ENCODE measurements around the gene ABCC4.

The ABCC4 gene

GRCh38 chr13:95083758-95084157 is 217.5 kb downstream of the ABCC4 start:
- H3K4me3 ChIP-seq (replicated peaks; ENCODE audit: low read depth, low read length) = no peak overlapping the region
- DNase-seq (ENCODE audit: extremely low read depth, low read depth) = peak; percentile 50
- TF ChIP-seq CTCF (IDR thresholded peaks at IDR 0.05; ENCODE audit: low read depth, low read length, missing control alignments) = no peak

GRCh38 chr13:95083066-95083465 is 218.2 kb downstream of the ABCC4 start:
- DNase-seq (ENCODE audit: extremely low read depth, low read depth) = no peak
- TF ChIP-seq CTCF (IDR thresholded peaks at IDR 0.05; ENCODE audit: low read depth, low read length, missing control alignments) = no peak
- no peak overlapping the region for H3K4me3 ChIP-seq (replicated peaks; ENCODE audit: low read depth, low read length)

- DNase-seq (ENCODE audit: extremely low read depth, low read depth) = no peak
- TF ChIP-seq CTCF (IDR thresholded peaks at IDR 0.05; ENCODE audit: low read depth, low read length, missing control alignments) = no peak
Observed at GRCh38 chr13:95075506-95075905, 225.7 kb downstream of the ABCC4 start.

GRCh38 chr13:95074820-95075219 is 226.4 kb downstream of the ABCC4 start:
- no peak for TF ChIP-seq CTCF (IDR thresholded peaks at IDR 0.05; ENCODE audit: low read depth, low read length, missing control alignments)

More at GRCh38 chr13:95075506-95075905, 225.7 kb downstream of the ABCC4 start:
- H3K4me3 ChIP-seq (replicated peaks; ENCODE audit: low read depth, low read length) = no peak overlapping the region

GRCh38 chr13:95073747-95074311 is 227.4 kb downstream of the ABCC4 start:
- peak; percentile 50 for DNase-seq (ENCODE audit: extremely low read depth, low read depth)
- no peak overlapping the region for H3K4me3 ChIP-seq (replicated peaks; ENCODE audit: low read depth, low read length)
- TF ChIP-seq CTCF (IDR thresholded peaks at IDR 0.05; ENCODE audit: low read depth, low read length, missing control alignments) = no peak

More at GRCh38 chr13:95074820-95075219, 226.4 kb downstream of the ABCC4 start:
- no peak for DNase-seq (ENCODE audit: extremely low read depth, low read depth)
- no peak overlapping the region for H3K4me3 ChIP-seq (replicated peaks; ENCODE audit: low read depth, low read length)

GRCh38 chr13:95067303-95067702 is 233.9 kb downstream of the ABCC4 start:
- no peak overlapping the region for H3K4me3 ChIP-seq (replicated peaks; ENCODE audit: low read depth, low read length)

More at GRCh38 chr13:95067303-95067702, 233.9 kb downstream of the ABCC4 start:
- no peak for DNase-seq (ENCODE audit: extremely low read depth, low read depth)
- TF ChIP-seq CTCF (IDR thresholded peaks at IDR 0.05; ENCODE audit: low read depth, low read length, missing control alignments) = no peak
